Stomach smooth muscle (tissue), 2 donors: Measurements from ENCODE around the gene PTPRG.

Experiments
- H3K27ac ChIP-seq: one replicate; pipeline ENCODE4 v1.7.0; 2013; ENCODE audit warnings: mild to moderate bottlenecking, low read length, inconsistent platforms
- H3K27me3 ChIP-seq, 2 donors: one replicate each; pipeline ENCODE4 v1.7.0; 2013; ENCODE audit warnings: low read length in 2 of 2; ENCODE audit not compliant: insufficient read depth in 2 of 2, control insufficient read depth in 1 of 2
- H3K36me3 ChIP-seq, 2 donors: one replicate each; pipeline ENCODE4 v1.7.0; 2013; ENCODE audit warnings: low read length in 2 of 2; ENCODE audit not compliant: control insufficient read depth in 2 of 2, insufficient read depth in 2 of 2
- H3K4me1 ChIP-seq: one replicate; pipeline ENCODE4 v1.7.0; 2013; ENCODE audit warnings: low read length; ENCODE audit not compliant: control insufficient read depth, insufficient read depth
- H3K4me3 ChIP-seq, 2 donors: one replicate each; pipeline ENCODE4 v1.7.0; 2013; ENCODE audit warnings: low read length in 2 of 2
- H3K9ac ChIP-seq, 2 donors: one replicate each; pipeline ENCODE4 v1.7.0; 2013; ENCODE audit warnings: low read length in 2 of 2, mild to moderate bottlenecking in 1 of 2
- H3K9me3 ChIP-seq, 2 donors: one replicate each; pipeline ENCODE4 v1.7.0; 2013; ENCODE audit warnings: low read length in 2 of 2; ENCODE audit not compliant: control insufficient read depth in 2 of 2
- donor health status: healthy.
- donor health status: Pancreatic carcinoma.

PTPRG gene

GRCh38 chr3:61877359-61878138 lies 316.2 kb downstream of the PTPRG start:
- H3K36me3 ChIP-seq = no peaks in the 10 kb centered on the region
- H3K9ac ChIP-seq = no peak overlapping the region
- peaks cover 8% of the 10 kb centered on the region for H3K4me1 ChIP-seq
- H3K4me3 ChIP-seq = no peak overlapping the region
- no peaks in the 10 kb centered on the region for H3K27me3 ChIP-seq
- no peaks in the 10 kb centered on the region for H3K9me3 ChIP-seq
- no peak overlapping the region for H3K27ac ChIP-seq

- no peaks in the 10 kb centered on the region for H3K36me3 ChIP-seq
- no peak overlapping the region for H3K27ac ChIP-seq
- H3K27me3 ChIP-seq = no peaks in the 10 kb centered on the region
- H3K4me3 ChIP-seq = no peak overlapping the region
- H3K9me3 ChIP-seq = no peaks in the 10 kb centered on the region
- H3K9ac ChIP-seq = no peak overlapping the region
- H3K4me1 ChIP-seq = no peaks in the 10 kb centered on the region
These were observed 320.9 kb downstream of the PTPRG start for GRCh38 chr3:61882253-61882652.

- Histone ChIP-seq H3K27me3 (no peaks in the 10 kb centered on the region), H3K36me3 (no peaks in the 10 kb centered on the region), H3K4me1 (no peaks in the 10 kb centered on the region), H3K9ac (no peak overlapping the region), H3K27ac (no peak overlapping the region), H3K9me3 (no peaks in the 10 kb centered on the region), H3K4me3 (no peak overlapping the region)
These were observed 323.4 kb downstream of the PTPRG start for GRCh38 chr3:61884794-61885193.

- Histone ChIP-seq H3K9me3 (no peaks in the 10 kb centered on the region), H3K9ac (no peak overlapping the region), H3K27ac (no peak overlapping the region)
These were observed 324.0 kb downstream of the PTPRG start for GRCh38 chr3:61885414-61885813.

GRCh38 chr3:61887206-61887605 lies 325.8 kb downstream of the PTPRG start:
- Histone ChIP-seq H3K9ac (no peak overlapping the region), H3K27me3 (no peaks in the 10 kb centered on the region), H3K4me3 (no peak overlapping the region), H3K4me1 (no peaks in the 10 kb centered on the region), H3K36me3 (no peaks in the 10 kb centered on the region), H3K27ac (no peak overlapping the region), H3K9me3 (no peaks in the 10 kb centered on the region)

More at GRCh38 chr3:61885414-61885813, 324.0 kb downstream of the PTPRG start:
- Histone ChIP-seq H3K4me3 (no peak overlapping the region), H3K4me1 (no peaks in the 10 kb centered on the region), H3K36me3 (no peaks in the 10 kb centered on the region), H3K27me3 (no peaks in the 10 kb centered on the region)

- Histone ChIP-seq H3K9ac (no peak overlapping the region), H3K4me1 (no peaks in the 10 kb centered on the region), H3K36me3 (no peaks in the 10 kb centered on the region), H3K27me3 (no peaks in the 10 kb centered on the region), H3K9me3 (no peaks in the 10 kb centered on the region), H3K4me3 (no peak overlapping the region), H3K27ac (no peak overlapping the region)
These were observed 327.9 kb downstream of the PTPRG start for GRCh38 chr3:61889259-61889658.

- Histone ChIP-seq H3K4me3 (no peak overlapping the region), H3K9ac (no peak overlapping the region), H3K27ac (no peak overlapping the region), H3K27me3 (no peaks in the 10 kb centered on the region), H3K36me3 (no peaks in the 10 kb centered on the region), H3K9me3 (no peaks in the 10 kb centered on the region), H3K4me1 (no peaks in the 10 kb centered on the region)
These were observed 328.8 kb downstream of the PTPRG start for GRCh38 chr3:61890167-61890566.

- no peaks in the 10 kb centered on the region for H3K4me1 ChIP-seq
- H3K9ac ChIP-seq = no peak overlapping the region
- no peaks in the 10 kb centered on the region for H3K27me3 ChIP-seq
- H3K36me3 ChIP-seq = no peaks in the 10 kb centered on the region
- H3K9me3 ChIP-seq = no peaks in the 10 kb centered on the region
- no peak overlapping the region for H3K27ac ChIP-seq
- H3K4me3 ChIP-seq = no peak overlapping the region
These were observed 329.2 kb downstream of the PTPRG start for GRCh38 chr3:61890586-61890985.

GRCh38 chr3:61892891-61893290 lies 331.5 kb downstream of the PTPRG start:
- H3K27ac ChIP-seq = no peak overlapping the region
- no peak overlapping the region for H3K4me3 ChIP-seq
- H3K4me1 ChIP-seq = no peaks in the 10 kb centered on the region

GRCh38 chr3:61893840-61894566 lies 332.6 kb downstream of the PTPRG start:
- Histone ChIP-seq H3K27me3 (no peaks in the 10 kb centered on the region), H3K27ac (no peak overlapping the region), H3K36me3 (no peaks in the 10 kb centered on the region), H3K4me3 (no peak overlapping the region), H3K9me3 (no peaks in the 10 kb centered on the region), H3K4me1 (no peaks in the 10 kb centered on the region), H3K9ac (no peak overlapping the region)

More at GRCh38 chr3:61892891-61893290, 331.5 kb downstream of the PTPRG start:
- Histone ChIP-seq H3K9me3 (no peaks in the 10 kb centered on the region), H3K36me3 (no peaks in the 10 kb centered on the region), H3K9ac (no peak overlapping the region), H3K27me3 (no peaks in the 10 kb centered on the region)
